GM18505 (cell line): ENCODE measurements around the gene PDIK1L.
"Not testable (repeated sequence)": the region's sequence is repeated elsewhere in the genome, so short reads cannot be mapped to it uniquely, and the experiment has no call there.

Experiments
- ATAC-seq: cut with Tn5 transposase; IDR thresholded peaks from one replicate; pipeline ENCODE4 v1.9.1; 2021; ENCODE audit not compliant: unreplicated experiment
- POLR2A ChIP-seq: IDR thresholded peaks from 4 replicates; pipeline ENCODE4 v1.6.1; 2011; ENCODE audit warnings: borderline replicate concordance; ENCODE audit not compliant: insufficient read depth, insufficient read length; ENCODE audit errors: extremely low read depth

PDIK1L gene

DNA sequence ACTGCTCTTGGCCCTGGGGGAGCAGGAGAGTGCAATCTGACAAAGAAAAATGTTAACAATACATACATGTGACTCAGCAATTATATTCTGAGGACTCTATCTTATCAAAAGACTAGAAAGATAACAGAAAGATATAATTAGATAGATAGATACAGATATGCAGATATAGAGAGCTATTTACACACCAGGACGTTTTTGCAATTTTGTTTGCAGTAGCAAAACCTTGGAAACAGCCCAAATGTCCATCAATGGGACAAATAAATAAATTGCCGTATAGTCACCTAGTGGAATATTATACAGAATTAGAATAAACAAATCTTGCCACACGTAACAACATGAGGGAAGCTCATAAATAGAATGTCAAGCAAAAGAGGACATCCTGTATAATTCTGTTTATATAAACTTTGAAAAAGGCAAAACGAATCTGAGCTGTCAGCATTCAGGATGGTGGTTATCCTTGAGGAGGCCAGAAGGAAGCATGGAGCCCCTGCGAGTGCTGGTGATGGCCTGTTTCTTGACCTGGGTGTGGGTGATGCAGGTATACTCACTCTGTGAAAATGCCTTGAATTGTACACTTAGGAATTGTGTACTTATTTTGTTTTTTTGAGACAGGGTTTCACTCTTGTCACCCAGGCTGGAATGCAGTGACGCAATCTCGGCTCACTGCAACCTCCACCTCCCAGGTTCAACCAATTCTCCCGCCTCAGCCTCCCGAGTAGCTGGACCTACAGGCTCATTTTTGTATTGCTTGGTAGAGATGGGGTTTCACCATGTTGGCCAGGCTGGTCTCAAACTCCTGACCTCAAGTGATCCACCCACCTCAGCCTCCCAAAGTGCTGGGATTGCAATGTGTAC, 31.4 kb upstream of the PDIK1L start:
- no peak for ATAC-seq
- no peak for TF ChIP-seq POLR2A

- ATAC-seq, result no peak
Observed at GRCh38 chr1:26081267-26082019, 30.2 kb upstream of the PDIK1L start.

DNA sequence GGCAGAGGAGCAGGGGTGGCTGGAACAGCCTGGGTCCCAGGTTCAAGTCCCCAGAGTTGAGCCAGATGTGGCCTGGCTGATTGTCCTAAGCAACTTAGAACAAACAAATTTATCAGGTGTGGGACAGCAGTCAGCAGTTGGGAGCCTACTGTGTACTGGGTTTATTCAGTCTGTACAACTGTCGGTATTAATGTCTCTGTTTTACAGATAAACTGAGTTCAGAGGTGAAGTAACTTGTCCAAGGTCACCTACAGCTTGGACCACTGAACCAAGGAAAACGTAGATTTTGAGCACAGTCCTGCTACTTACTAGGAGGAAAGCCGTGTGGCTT, 29.6 kb upstream of the PDIK1L start:
- ATAC-seq, result no peak
- TF ChIP-seq POLR2A, result no peak

More at GRCh38 chr1:26081267-26082019, 30.2 kb upstream of the PDIK1L start:
- TF ChIP-seq POLR2A, result no peak

- TF ChIP-seq POLR2A, result no peak
- ATAC-seq, result no peak
Observed at GRCh38 chr1:26083208-26083607, 28.4 kb upstream of the PDIK1L start.

DNA sequence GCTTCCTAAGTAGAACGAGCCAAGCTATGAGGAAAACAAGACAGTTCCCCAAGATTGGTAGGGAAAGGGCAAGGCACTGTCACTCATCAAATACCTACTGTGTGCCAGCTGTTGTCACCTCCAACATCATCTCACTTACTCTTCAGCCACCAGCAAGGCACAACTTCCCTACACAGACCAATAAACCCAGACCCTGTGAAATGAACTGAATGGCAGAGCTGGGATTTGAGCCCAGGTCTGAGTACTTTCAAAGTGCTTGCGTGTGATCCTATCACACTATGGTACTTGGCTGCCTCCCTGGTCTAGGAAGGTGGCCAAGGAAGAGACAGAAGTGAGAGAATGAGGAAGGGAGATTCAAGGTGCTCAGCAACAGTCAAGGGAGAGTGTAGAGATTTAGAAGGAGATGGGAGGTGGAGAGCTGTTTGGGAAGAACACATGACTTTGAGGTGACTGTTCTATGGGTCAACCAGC, 27.5 kb upstream of the PDIK1L start:
- TF ChIP-seq POLR2A, result no peak
- no peak for ATAC-seq

GRCh38 chr1:26084844-26085243, 26.8 kb upstream of the PDIK1L start:
- no peak for TF ChIP-seq POLR2A
- ATAC-seq, result no peak

DNA sequence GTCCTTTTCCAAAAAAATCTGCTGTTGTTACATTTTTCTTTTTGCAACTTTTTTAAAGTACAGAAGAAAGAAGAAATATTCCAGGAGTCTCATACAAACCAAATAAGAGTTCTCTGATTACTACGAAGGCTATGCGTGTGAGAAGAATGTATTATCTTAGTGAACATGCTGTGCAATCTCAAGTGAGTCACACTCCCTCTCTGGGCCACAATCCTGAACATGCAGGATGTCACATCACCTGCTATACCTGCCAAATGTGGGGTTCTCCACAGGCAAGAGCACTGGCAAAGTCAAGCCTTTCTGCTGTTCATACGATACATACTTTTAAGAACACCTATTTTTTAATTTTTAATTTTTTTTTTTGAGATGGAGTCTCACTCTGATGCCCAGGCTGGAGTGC, 22.5 kb upstream of the PDIK1L start:
- no peak for TF ChIP-seq POLR2A
- ATAC-seq, result no peak

GRCh38 chr1:26090893-26091292, 20.7 kb upstream of the PDIK1L start:
- no peak for TF ChIP-seq POLR2A
- no peak for ATAC-seq

DNA sequence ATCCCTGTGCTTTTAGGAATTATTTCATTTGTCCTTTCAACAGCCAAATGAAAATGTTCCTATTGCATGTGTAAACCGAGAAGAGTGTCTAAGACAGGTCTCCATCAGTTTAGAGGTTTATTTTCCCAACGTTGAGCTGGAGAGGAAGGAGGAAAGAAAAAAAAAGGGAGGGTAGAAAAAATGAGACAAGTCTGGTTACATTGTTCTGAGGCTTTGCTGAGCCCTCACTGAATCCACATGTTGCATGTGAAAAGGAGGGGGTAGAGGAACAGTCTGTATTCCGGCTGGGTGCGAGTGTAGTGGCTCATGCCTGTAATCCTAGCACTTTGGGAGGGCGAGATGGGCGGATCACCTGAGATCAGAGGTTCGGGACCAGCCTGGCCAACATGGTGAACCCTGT, 19.2 kb upstream of the PDIK1L start:
- TF ChIP-seq POLR2A, result no peak
- no peak for ATAC-seq

GRCh38 chr1:26093569-26093968, 18.1 kb upstream of the PDIK1L start:
- ATAC-seq, result not testable (repeated sequence)

DNA sequence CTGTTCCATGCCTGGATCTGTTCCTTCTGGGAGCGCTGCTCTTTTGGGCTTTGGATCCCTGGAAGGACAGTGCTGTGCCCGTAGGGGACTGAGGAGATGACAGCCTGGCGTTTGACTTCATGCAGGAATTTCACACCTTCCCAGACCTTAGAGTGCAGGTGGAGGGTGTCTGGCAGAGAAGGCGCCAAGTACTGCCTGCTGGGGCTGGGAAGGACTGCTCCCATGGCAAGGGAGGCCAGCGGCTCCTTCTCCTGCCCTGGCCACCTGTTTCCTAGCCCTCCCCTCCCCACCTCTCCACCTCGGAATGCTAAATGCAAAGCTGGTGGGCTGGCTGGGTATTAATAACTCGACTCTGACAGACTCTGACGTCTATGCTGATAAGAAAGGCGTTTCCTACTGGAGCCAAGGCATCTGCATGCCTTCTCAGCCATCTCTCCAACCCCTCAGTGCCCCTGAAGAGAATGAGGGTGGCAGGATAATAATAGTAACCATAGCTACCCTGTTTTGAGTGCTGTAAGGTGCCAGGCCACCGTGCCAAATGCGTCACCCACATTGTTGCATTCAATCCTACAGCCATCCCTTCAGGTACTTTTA, 17.5 kb upstream of the PDIK1L start:
- no peak for TF ChIP-seq POLR2A
- ATAC-seq, result no peak

DNA sequence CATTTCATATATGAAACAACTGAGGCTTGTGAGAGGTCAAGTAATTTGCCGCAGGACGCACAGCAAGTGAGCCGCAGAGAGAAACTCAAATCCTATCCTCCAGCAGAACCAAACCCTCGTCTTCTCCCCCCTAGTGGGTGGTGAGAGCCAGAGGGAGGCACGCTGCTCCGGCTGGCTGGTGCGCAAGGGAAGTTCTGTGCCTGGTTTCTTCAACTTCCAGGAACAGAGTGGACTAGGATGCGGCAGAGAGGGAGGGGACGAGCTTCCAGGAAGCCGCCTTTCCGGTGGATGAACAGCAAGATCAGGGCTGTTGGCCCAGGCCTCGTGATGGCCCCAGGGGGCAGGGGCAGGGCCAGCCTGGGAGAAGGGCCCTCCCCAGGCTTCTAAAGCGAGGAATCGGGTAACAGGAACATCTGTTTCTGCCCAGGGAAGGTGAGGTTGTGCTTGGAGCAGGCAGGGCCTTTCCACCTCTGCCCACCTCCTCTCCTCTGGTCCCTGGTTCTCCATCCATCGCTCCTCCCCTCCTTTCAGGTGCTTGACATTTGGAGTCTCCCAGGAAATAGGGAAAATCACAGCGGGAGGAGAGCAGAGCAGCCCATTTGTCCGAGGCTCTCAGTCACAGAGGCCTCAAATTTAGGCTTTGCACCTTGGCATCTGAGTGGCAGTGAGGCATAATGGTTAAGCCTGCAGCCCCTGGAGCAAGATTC, 16.8 kb upstream of the PDIK1L start:
- no peak for ATAC-seq
- TF ChIP-seq POLR2A, result no peak

DNA sequence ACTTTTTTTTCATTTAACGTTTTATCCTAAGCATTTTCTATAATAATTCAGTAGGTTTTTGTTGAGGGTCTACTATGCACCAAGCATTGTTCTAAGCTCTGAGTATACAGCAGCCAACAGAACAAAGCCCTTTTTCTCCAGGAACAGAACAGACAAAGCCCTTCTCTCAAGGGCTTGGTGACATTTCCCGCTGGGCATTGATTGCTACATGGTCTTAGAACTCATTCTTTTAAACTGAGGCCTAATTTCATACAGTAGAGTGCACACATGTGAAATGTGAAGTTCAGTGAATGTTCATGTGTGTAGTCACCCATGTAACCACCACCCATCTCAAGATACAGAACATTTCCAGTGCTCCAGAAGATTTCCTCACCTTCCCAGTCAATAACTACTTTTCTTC, 15.2 kb upstream of the PDIK1L start:
- no peak for ATAC-seq
- TF ChIP-seq POLR2A, result no peak
